CD4-positive, CD25-positive, alpha-beta regulatory T cell (primary cell): ENCODE measurements around the gene MC5R. TPM values are rescaled to one million over a fixed set of nuclear protein-coding genes. Genes with fewer than 3 reads are reported as not detected.
"Not testable (repeated sequence)": the region's sequence is repeated elsewhere in the genome, so short reads cannot be mapped to it uniquely, and the experiment has no call there.

Experiments used
- ATAC-seq, 2 donors: fragments of 150-1000 bp; cut with Tn5 transposase; one replicate each; pipeline ENCODE4 v1.10.0; 2021; ENCODE audit warnings: low read depth in 2 of 2, moderate number of reproducible peaks in 2 of 2, moderate library complexity in 1 of 2
- DNase-seq, 3 donors: peaks; one replicate each; pipeline versions ENCODE4 v3.0.0 to v3.0.0-alpha.2; 2012 to 2022; ENCODE audit warnings: mixed read lengths in 1 of 3
- H3K27ac ChIP-seq: one replicate; pipeline ENCODE4 v1.7.0; 2013; ENCODE audit warnings: mild to moderate bottlenecking, low read length; ENCODE audit not compliant: insufficient read depth, poor library complexity, severe bottlenecking
- H3K27me3 ChIP-seq: one replicate; pipeline ENCODE4 v1.7.0; 2013; ENCODE audit warnings: low read length; ENCODE audit not compliant: control insufficient read depth, insufficient read depth
- H3K36me3 ChIP-seq: one replicate; pipeline ENCODE4 v1.7.0; 2013; ENCODE audit warnings: mild to moderate bottlenecking, low read length, moderate library complexity; ENCODE audit not compliant: control insufficient read depth, insufficient read depth
- H3K4me1 ChIP-seq: 2 replicates; pipeline ENCODE4 v1.7.0; 2013; ENCODE audit warnings: mild to moderate bottlenecking, low read length; ENCODE audit not compliant: insufficient read depth, control insufficient read depth, poor library complexity, severe bottlenecking
- H3K4me3 ChIP-seq: one replicate; pipeline ENCODE4 v1.7.0; 2013; ENCODE audit warnings: low read depth, mild to moderate bottlenecking, low read length, moderate library complexity
- H3K9me3 ChIP-seq, 2 experiments: 1 replicate in 1 of 2; 2 replicates in 1 of 2; pipeline ENCODE4 v1.7.0; 2013; ENCODE audit warnings: low read length in 2 of 2, mild to moderate bottlenecking in 1 of 2, moderate library complexity in 1 of 2; ENCODE audit not compliant: control insufficient read depth in 2 of 2
- H3K27ac Mint-ChIP-seq, 3 donors: one replicate each; pipeline ENCODE4 v1.8.0; 2020 to 2022; ENCODE audit warnings: mild to moderate bottlenecking in 3 of 3, mixed read lengths in 3 of 3, moderate library complexity in 2 of 3
- H3K27me3 Mint-ChIP-seq: one replicate; pipeline ENCODE4 v1.8.0; 2022; ENCODE audit warnings: mild to moderate bottlenecking, mixed read lengths
- H3K36me3 Mint-ChIP-seq: one replicate; pipeline ENCODE4 v1.8.0; 2020; ENCODE audit warnings: mixed read lengths
- H3K4me1 Mint-ChIP-seq, 4 donors: one replicate each; pipeline ENCODE4 v1.8.0; 2020 to 2022; ENCODE audit warnings: mixed read lengths in 4 of 4, mild to moderate bottlenecking in 1 of 4
- H3K4me3 Mint-ChIP-seq, 4 donors: one replicate each; pipeline ENCODE4 v1.8.0; 2020 to 2022; ENCODE audit warnings: mild to moderate bottlenecking in 4 of 4, mixed read lengths in 4 of 4, moderate library complexity in 3 of 4
- H3K9me3 Mint-ChIP-seq, 7 donors: one replicate each; pipeline ENCODE4 v1.8.0; 2020 to 2022; ENCODE audit warnings: mixed read lengths in 7 of 7, mild to moderate bottlenecking in 3 of 7, moderate library complexity in 2 of 7
- polyA plus RNA-seq, 4 donors: library from polyadenylated mRNA; unstranded; fragments of 300-500 nt; fragmentation: Illumina TruSeq; gene quantifications; one replicate each; pipeline ENCODE4 v1.2.3, GENCODE V29; 2021
- total RNA-seq: library from RNA; stranded (reverse); gene quantifications from one replicate; pipeline ENCODE4 v1.2.3, GENCODE V29; 2022

MC5R gene
- total and polyA plus RNA-seq, 5 donors from 2014 or later: not detected

GRCh38 chr18:13862898-13863297 is 38.9 kb downstream of the MC5R start:
- not testable (repeated sequence) for H3K27ac ChIP-seq, ATAC-seq, H3K4me3 ChIP-seq, H3K36me3 ChIP-seq, H3K4me1 Mint-ChIP-seq, H3K36me3 Mint-ChIP-seq, H3K4me1 ChIP-seq, H3K9me3 ChIP-seq, H3K4me3 Mint-ChIP-seq, DNase-seq, H3K27ac Mint-ChIP-seq, H3K27me3 ChIP-seq
- Mint-ChIP-seq H3K9me3 (peaks cover 0 to 19% (median 5%) of the 10 kb centered on the region in 7 donors), H3K27me3 (peaks cover 11% of the 10 kb centered on the region)

- no peaks in the 10 kb centered on the region for H3K36me3 ChIP-seq
- peaks cover 14% of the 10 kb centered on the region for H3K27me3 ChIP-seq
- no peak for ATAC-seq
- H3K4me3 ChIP-seq: no peak overlapping the region
- H3K4me1 ChIP-seq: no peaks in the 10 kb centered on the region
- Mint-ChIP-seq H3K4me1 (peaks cover 0 to 4% (median 0%) of the 10 kb centered on the region in 4 donors), H3K27ac (no peak overlapping the region), H3K27me3 (peaks cover 19% of the 10 kb centered on the region), H3K36me3 (no peaks in the 10 kb centered on the region), H3K9me3 (peaks cover 0 to 4% (median 0%) of the 10 kb centered on the region in 7 donors), H3K4me3 (no peak overlapping the region)
- no peak for DNase-seq
- no peaks in the 10 kb centered on the region for H3K9me3 ChIP-seq
- no peak overlapping the region for H3K27ac ChIP-seq
These were observed 44.7 kb downstream of the MC5R start for GRCh38 chr18:13868501-13869271.

- no peak for DNase-seq
- Mint-ChIP-seq H3K27me3 (peaks cover 16% of the 10 kb centered on the region), H3K9me3 (no peaks in the 10 kb centered on the region)
These were observed 47.8 kb downstream of the MC5R start for GRCh38 chr18:13871701-13872100.

GRCh38 chr18:13872373-13872772 is 48.4 kb downstream of the MC5R start:
- no peaks in the 10 kb centered on the region for H3K9me3 Mint-ChIP-seq
- Histone ChIP-seq H3K9me3 (no peaks in the 10 kb centered on the region), H3K27ac (no peak overlapping the region), H3K27me3 (peaks cover 10% of the 10 kb centered on the region), H3K4me3 (no peak overlapping the region), H3K4me1 (no peaks in the 10 kb centered on the region), H3K36me3 (no peaks in the 10 kb centered on the region)
- peaks cover 0 to 4% (median 0%) of the 10 kb centered on the region in 4 donors for H3K4me1 Mint-ChIP-seq
- H3K27me3 Mint-ChIP-seq: peaks cover 17% of the 10 kb centered on the region
- ATAC-seq (no peak), DNase-seq (no peak)
- no peak overlapping the region for H3K27ac Mint-ChIP-seq
- no peak overlapping the region for H3K4me3 Mint-ChIP-seq
- no peaks in the 10 kb centered on the region for H3K36me3 Mint-ChIP-seq

More at GRCh38 chr18:13871701-13872100, 47.8 kb downstream of the MC5R start:
- H3K4me1 ChIP-seq: no peaks in the 10 kb centered on the region
- H3K4me3 ChIP-seq: no peak overlapping the region
- no peaks in the 10 kb centered on the region for H3K36me3 ChIP-seq
- peaks cover 13% of the 10 kb centered on the region for H3K27me3 ChIP-seq
- Mint-ChIP-seq H3K4me3 (no peak overlapping the region), H3K36me3 (no peaks in the 10 kb centered on the region), H3K4me1 (peaks cover 0 to 4% (median 0%) of the 10 kb centered on the region in 4 donors), H3K27ac (no peak overlapping the region)
- H3K9me3 ChIP-seq: no peaks in the 10 kb centered on the region
- ATAC-seq: no peak
- no peak overlapping the region for H3K27ac ChIP-seq

- Mint-ChIP-seq H3K27ac (no peak overlapping the region), H3K27me3 (peaks cover 20% of the 10 kb centered on the region), H3K4me1 (peaks cover 0 to 4% (median 0%) of the 10 kb centered on the region in 4 donors), H3K4me3 (no peak overlapping the region), H3K9me3 (peaks cover 0 to under 1% (median 0%) of the 10 kb centered on the region in 7 donors), H3K36me3 (no peaks in the 10 kb centered on the region)
- DNase-seq (no peak), ATAC-seq (no peak)
- Histone ChIP-seq H3K27me3 (peaks cover 10% of the 10 kb centered on the region), H3K4me1 (no peaks in the 10 kb centered on the region), H3K36me3 (no peaks in the 10 kb centered on the region), H3K27ac (no peak overlapping the region), H3K9me3 (no peaks in the 10 kb centered on the region), H3K4me3 (no peak overlapping the region)
These were observed 49.0 kb downstream of the MC5R start for GRCh38 chr18:13872932-13873331.

- Mint-ChIP-seq H3K4me3 (no peak overlapping the region), H3K4me1 (no peaks in the 10 kb centered on the region), H3K36me3 (no peaks in the 10 kb centered on the region), H3K27me3 (peaks cover 14% of the 10 kb centered on the region), H3K27ac (no peak overlapping the region), H3K9me3 (peaks cover 0 to 1% (median 0%) of the 10 kb centered on the region in 7 donors)
- Histone ChIP-seq H3K27me3 (peaks cover 10% of the 10 kb centered on the region), H3K9me3 (no peaks in the 10 kb centered on the region), H3K36me3 (no peaks in the 10 kb centered on the region), H3K4me1 (no peaks in the 10 kb centered on the region), H3K4me3 (no peak overlapping the region), H3K27ac (no peak overlapping the region)
- ATAC-seq: no peak
- no peak for DNase-seq
These were observed 50.6 kb downstream of the MC5R start for GRCh38 chr18:13874558-13874957.

Other genes with a start within 250 kb of the MC5R start
- gene FAM210A, start 97.6 kb upstream of the MC5R start, total RNA-seq: 7.4 TPM
- gene FAM210A, start 97.6 kb upstream of the MC5R start, polyA plus RNA-seq: 10 to 100 TPM in 2 of 4 donors, 1 to 10 TPM in 2; 6.5 to 19.5 (median 11.0) TPM
- gene RNMT, start 97.5 kb upstream of the MC5R start, total RNA-seq: 122 TPM
- 10 to 100 TPM; 52.8 to 88.3 (median 70.0) TPM for gene RNMT, start 97.5 kb upstream of the MC5R start, polyA plus RNA-seq
- not detected for gene MC2R, start 91.4 kb downstream of the MC5R start, total RNA-seq
- not detected for gene MC2R, start 91.4 kb downstream of the MC5R start, polyA plus RNA-seq